ENCODE results near the gene LRRC1.

The LRRC1 gene

GRCh38 chr6:53921639-53922038 lies 126.8 kb downstream of the LRRC1 start:
- no peak for DNase-seq (ENCODE audit: low read depth in 3 of 3, low spot score in 1 of 3)

- no peak for DNase-seq (ENCODE audit: low read depth in 3 of 3, low spot score in 1 of 3)
Measured at GRCh38 chr6:53922539-53922981, 127.8 kb downstream of the LRRC1 start.

GRCh38 chr6:53924277-53924676 lies 129.5 kb downstream of the LRRC1 start:
- DNase-seq (ENCODE audit: low read depth in 3 of 3, low spot score in 1 of 3), result no peak

GRCh38 chr6:53924821-53925422 lies 130.1 kb downstream of the LRRC1 start:
- DNase-seq (ENCODE audit: low read depth in 3 of 3, low spot score in 1 of 3), result no peak

- DNase-seq (ENCODE audit: low read depth in 3 of 3, low spot score in 1 of 3), result no peak
Measured at GRCh38 chr6:53925891-53926290, 131.1 kb downstream of the LRRC1 start.

- no peak for DNase-seq (ENCODE audit: low read depth in 3 of 3, low spot score in 1 of 3)
Measured at GRCh38 chr6:53926505-53926904, 131.7 kb downstream of the LRRC1 start.

- no peak for DNase-seq (ENCODE audit: low read depth in 3 of 3, low spot score in 1 of 3)
Measured at GRCh38 chr6:53928641-53929040, 133.8 kb downstream of the LRRC1 start.

- DNase-seq (ENCODE audit: low read depth in 3 of 3, low spot score in 1 of 3), result no peak
Measured at GRCh38 chr6:53929041-53929820, 134.4 kb downstream of the LRRC1 start.

- DNase-seq (ENCODE audit: low read depth in 3 of 3, low spot score in 1 of 3), result no peak
Measured at GRCh38 chr6:53929821-53930120, 135.0 kb downstream of the LRRC1 start.

GRCh38 chr6:53930330-53930729 lies 135.5 kb downstream of the LRRC1 start:
- DNase-seq (ENCODE audit: low read depth in 3 of 3, low spot score in 1 of 3), result no peak

GRCh38 chr6:53931086-53931485 lies 136.3 kb downstream of the LRRC1 start:
- DNase-seq (ENCODE audit: low read depth in 3 of 3, low spot score in 1 of 3), result no peak

GRCh38 chr6:53932516-53932915 lies 137.7 kb downstream of the LRRC1 start:
- DNase-seq (ENCODE audit: low read depth in 3 of 3, low spot score in 1 of 3), result no peak

- no peak for DNase-seq (ENCODE audit: low read depth in 3 of 3, low spot score in 1 of 3)
Measured at GRCh38 chr6:53934023-53934422, 139.2 kb downstream of the LRRC1 start.

- DNase-seq (ENCODE audit: low read depth in 3 of 3, low spot score in 1 of 3), result no peak
Measured at GRCh38 chr6:53937461-53937860, 142.7 kb downstream of the LRRC1 start.

GRCh38 chr6:53938810-53939209 lies 144.0 kb downstream of the LRRC1 start:
- DNase-seq (ENCODE audit: low read depth in 3 of 3, low spot score in 1 of 3), result no peak

GRCh38 chr6:53939830-53940229 lies 145.0 kb downstream of the LRRC1 start:
- no peak for DNase-seq (ENCODE audit: low read depth in 3 of 3, low spot score in 1 of 3)

GRCh38 chr6:53943395-53943794 lies 148.6 kb downstream of the LRRC1 start:
- DNase-seq (ENCODE audit: low read depth in 3 of 3, low spot score in 1 of 3), result no peak

GRCh38 chr6:53944091-53944490 lies 149.3 kb downstream of the LRRC1 start:
- no peak for DNase-seq (ENCODE audit: low read depth in 3 of 3, low spot score in 1 of 3)

- DNase-seq (ENCODE audit: low read depth in 3 of 3, low spot score in 1 of 3), result no peak
Measured at GRCh38 chr6:53944543-53944942, 149.7 kb downstream of the LRRC1 start.

GRCh38 chr6:53945765-53946407 lies 151.1 kb downstream of the LRRC1 start:
- DNase-seq (ENCODE audit: low read depth in 3 of 3, low spot score in 1 of 3), result no peak

GRCh38 chr6:53947780-53948179 lies 153.0 kb downstream of the LRRC1 start:
- DNase-seq (ENCODE audit: low read depth in 3 of 3, low spot score in 1 of 3), result no peak

- DNase-seq (ENCODE audit: low read depth in 3 of 3, low spot score in 1 of 3), result no peak
Measured at GRCh38 chr6:53951383-53951782, 156.6 kb downstream of the LRRC1 start.
